Measurements from ENCODE around the gene ATP6V1G1.

DNA sequence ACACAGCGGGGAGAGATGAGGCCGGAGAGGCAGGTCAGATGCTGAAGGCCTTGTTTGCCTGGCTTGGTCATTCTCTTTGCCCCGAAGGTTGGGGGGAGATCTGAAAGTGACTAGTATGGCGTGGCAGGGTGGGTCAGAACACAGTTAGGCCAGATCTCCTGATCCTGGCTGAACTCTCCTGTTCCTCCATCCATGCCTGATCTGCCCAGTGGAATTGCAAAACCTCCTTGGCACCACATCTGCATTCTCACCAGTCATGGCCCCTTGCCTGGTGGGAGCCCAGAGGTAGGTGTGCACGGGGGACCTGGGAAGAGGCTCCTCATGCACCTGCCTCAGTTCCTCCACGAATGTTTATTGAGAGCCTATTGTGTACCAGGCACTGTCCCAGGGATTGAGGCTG, 46.8 kb downstream of the ATP6V1G1 start:
- TF ChIP-seq YY1 (IDR thresholded peaks at IDR 0.05; ENCODE audit: insufficient read depth, insufficient read length) (no peak), ZNF274 (IDR thresholded peaks at IDR 0.05; ENCODE audit: low read depth, low read length) (no peak), SUZ12 (IDR thresholded peaks at IDR 0.05; ENCODE audit: extremely low read depth, insufficient read depth, insufficient read length) (no peak)
